ENCODE data around the gene STK31.

The STK31 gene

DNA sequence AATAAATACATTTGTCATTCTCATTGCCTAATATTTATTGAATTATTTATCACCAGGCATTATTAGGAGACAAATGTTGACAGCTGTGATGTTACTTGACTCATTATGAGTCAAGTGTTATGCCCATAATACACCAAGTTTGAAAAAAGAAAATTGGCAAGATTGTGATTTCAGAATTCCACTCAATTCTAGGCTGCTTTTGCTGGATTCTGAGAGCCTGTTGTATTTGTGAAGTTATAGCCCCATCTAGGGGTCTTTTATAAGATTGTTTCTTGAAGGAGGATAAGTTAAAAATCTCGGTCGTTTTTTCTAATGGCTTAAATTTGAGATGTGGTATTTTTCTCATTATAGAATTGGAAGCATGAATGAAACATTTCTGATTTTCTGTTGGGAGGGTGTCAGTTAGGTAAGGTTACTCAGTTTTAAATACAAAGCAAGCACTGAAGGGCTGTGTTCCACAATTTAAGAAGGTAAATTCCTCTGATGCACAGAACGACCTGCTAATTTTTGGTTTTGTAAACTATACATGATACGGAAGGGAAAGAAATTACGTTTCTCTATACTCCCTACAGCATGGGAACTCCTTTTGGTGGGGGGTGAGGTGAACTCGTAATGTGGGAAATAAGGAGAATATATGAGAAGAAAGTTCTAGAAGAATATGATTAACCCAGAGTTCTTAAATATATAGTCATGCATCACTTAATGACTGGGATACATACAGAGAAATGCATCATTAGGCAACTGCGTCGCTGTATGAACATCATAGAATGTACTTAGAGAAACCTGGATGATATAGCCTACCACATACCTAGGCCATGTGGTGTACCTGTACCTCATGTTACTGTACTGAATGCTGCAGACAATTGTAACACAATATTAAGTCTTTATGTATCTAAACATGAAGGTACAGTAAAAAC lies 2.6 kb downstream of the STK31 start:
- TF ChIP-seq POLR2AphosphoS5 (IDR thresholded peaks at IDR 0.05; ENCODE audit: low read depth), result no peak
- TF ChIP-seq, protein P1, sequence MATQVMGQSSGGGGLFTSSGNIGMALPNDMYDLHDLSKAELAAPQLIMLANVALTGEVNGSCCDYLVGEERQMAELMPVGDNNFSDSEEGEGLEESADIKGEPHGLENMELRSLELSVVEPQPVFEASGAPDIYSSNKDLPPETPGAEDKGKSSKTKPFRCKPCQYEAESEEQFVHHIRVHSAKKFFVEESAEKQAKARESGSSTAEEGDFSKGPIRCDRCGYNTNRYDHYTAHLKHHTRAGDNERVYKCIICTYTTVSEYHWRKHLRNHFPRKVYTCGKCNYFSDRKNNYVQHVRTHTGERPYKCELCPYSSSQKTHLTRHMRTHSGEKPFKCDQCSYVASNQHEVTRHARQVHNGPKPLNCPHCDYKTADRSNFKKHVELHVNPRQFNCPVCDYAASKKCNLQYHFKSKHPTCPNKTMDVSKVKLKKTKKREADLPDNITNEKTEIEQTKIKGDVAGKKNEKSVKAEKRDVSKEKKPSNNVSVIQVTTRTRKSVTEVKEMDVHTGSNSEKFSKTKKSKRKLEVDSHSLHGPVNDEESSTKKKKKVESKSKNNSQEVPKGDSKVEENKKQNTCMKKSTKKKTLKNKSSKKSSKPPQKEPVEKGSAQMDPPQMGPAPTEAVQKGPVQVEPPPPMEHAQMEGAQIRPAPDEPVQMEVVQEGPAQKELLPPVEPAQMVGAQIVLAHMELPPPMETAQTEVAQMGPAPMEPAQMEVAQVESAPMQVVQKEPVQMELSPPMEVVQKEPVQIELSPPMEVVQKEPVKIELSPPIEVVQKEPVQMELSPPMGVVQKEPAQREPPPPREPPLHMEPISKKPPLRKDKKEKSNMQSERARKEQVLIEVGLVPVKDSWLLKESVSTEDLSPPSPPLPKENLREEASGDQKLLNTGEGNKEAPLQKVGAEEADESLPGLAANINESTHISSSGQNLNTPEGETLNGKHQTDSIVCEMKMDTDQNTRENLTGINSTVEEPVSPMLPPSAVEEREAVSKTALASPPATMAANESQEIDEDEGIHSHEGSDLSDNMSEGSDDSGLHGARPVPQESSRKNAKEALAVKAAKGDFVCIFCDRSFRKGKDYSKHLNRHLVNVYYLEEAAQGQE (IDR thresholded peaks at IDR 0.05; ENCODE audit: insufficient replicate concordance, low read depth), result no peak
- TF ChIP-seq GABPA (IDR thresholded peaks at IDR 0.05; ENCODE audit: low read depth), result no peak
- TF ChIP-seq SPI1 (IDR thresholded peaks at IDR 0.05; ENCODE audit: borderline replicate concordance, low read depth), result no peak
- TF ChIP-seq, protein P2, sequence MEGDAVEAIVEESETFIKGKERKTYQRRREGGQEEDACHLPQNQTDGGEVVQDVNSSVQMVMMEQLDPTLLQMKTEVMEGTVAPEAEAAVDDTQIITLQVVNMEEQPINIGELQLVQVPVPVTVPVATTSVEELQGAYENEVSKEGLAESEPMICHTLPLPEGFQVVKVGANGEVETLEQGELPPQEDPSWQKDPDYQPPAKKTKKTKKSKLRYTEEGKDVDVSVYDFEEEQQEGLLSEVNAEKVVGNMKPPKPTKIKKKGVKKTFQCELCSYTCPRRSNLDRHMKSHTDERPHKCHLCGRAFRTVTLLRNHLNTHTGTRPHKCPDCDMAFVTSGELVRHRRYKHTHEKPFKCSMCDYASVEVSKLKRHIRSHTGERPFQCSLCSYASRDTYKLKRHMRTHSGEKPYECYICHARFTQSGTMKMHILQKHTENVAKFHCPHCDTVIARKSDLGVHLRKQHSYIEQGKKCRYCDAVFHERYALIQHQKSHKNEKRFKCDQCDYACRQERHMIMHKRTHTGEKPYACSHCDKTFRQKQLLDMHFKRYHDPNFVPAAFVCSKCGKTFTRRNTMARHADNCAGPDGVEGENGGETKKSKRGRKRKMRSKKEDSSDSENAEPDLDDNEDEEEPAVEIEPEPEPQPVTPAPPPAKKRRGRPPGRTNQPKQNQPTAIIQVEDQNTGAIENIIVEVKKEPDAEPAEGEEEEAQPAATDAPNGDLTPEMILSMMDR (IDR thresholded peaks at IDR 0.05; ENCODE audit: insufficient read depth, low read length), result no peak
- Histone ChIP-seq H3K4me3 (replicated peaks; ENCODE audit: insufficient read depth, low read length) (no peak overlapping the region), H3K27ac (replicated peaks) (no peak overlapping the region), H3K27me3 (ENCODE audit: insufficient read depth, poor library complexity, severe bottlenecking) (peaks cover 5% of the 10 kb centered on the region)
- no peak for DNase-seq (ENCODE audit: low read depth in 1 of 2, low spot score in 1 of 2)

DNA sequence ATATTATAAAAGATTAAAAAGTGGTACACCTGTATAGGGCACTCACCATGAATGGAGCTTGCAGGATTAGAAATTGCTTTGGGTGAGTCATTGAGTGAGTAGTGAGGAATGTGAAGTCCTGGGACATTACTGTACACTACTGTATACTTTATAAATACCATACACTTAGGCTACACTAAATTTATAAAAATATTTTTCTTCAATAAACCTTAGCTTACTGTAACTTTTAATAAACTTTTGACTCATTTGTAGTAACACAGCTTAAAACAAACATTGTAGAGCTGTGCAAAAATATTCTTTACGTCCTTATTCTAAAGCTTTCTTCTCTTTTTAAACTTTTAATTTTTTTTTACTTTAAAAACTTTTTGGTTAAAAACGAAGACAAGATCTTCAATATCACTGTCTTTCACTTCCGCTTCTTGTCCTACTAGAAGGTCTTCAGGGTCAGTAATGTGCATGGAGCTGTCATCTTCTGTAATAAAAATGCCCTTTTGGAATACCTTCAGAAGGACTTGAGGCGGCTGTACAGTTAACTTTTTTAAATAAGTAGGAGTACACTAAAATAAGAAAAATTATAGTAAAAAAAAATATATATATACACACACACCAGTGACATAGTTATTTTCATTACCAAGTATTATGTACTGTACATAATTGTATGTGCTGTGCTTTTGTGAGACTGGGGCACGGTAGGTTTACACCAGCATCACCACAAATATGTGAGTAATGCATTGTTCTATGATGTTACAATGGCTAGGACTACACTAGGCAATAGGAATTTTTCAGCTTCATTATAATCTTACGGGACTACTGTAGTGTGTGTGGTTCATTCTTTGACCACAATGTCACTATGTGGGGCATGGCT lies 3.5 kb downstream of the STK31 start:
- H3K27me3 ChIP-seq (ENCODE audit: insufficient read depth, poor library complexity, severe bottlenecking), result peaks cover under 1% of the 10 kb centered on the region
- no peak for DNase-seq (ENCODE audit: low read depth in 1 of 2, low spot score in 1 of 2)
- TF ChIP-seq GABPA (IDR thresholded peaks at IDR 0.05; ENCODE audit: low read depth) (no peak), POLR2AphosphoS5 (IDR thresholded peaks at IDR 0.05; ENCODE audit: low read depth) (no peak), SPI1 (IDR thresholded peaks at IDR 0.05; ENCODE audit: borderline replicate concordance, low read depth) (no peak)
- TF ChIP-seq, protein P1 (IDR thresholded peaks at IDR 0.05; ENCODE audit: insufficient replicate concordance, low read depth), result no peak
- TF ChIP-seq, protein P2 (IDR thresholded peaks at IDR 0.05; ENCODE audit: insufficient read depth, low read length), result no peak
- H3K4me3 ChIP-seq (replicated peaks; ENCODE audit: insufficient read depth, low read length), result no peak overlapping the region
- H3K27ac ChIP-seq (replicated peaks), result no peak overlapping the region

DNA sequence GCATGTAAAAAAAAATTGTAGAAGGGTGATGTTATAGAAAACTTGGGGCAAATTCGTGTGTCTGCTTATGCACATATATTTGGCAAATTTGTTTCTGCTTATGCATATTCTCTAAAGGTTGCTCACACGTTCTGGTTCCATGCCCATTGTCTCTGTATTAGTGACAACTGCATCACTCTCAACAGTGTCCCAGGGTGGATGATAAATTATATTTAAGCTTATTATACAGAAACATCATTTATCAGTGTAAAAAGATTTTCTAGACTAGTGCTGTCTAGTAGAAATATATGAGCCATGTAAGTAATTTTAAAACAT lies 4.1 kb downstream of the STK31 start:
- H3K4me3 ChIP-seq (replicated peaks; ENCODE audit: insufficient read depth, low read length), result no peak overlapping the region
- DNase-seq (ENCODE audit: low read depth in 1 of 2, low spot score in 1 of 2), result no peak
- TF ChIP-seq, protein P2 (IDR thresholded peaks at IDR 0.05; ENCODE audit: insufficient read depth, low read length), result no peak
- TF ChIP-seq, protein P1 (IDR thresholded peaks at IDR 0.05; ENCODE audit: insufficient replicate concordance, low read depth), result no peak
- TF ChIP-seq POLR2AphosphoS5 (IDR thresholded peaks at IDR 0.05; ENCODE audit: low read depth) (no peak), SPI1 (IDR thresholded peaks at IDR 0.05; ENCODE audit: borderline replicate concordance, low read depth) (no peak), GABPA (IDR thresholded peaks at IDR 0.05; ENCODE audit: low read depth) (no peak)
- H3K27me3 ChIP-seq (ENCODE audit: insufficient read depth, poor library complexity, severe bottlenecking), result no peaks in the 10 kb centered on the region
- H3K27ac ChIP-seq (replicated peaks), result no peak overlapping the region

Data from HL-60 (cell line).